ENCODE measurements around the gene RAD51B. TPM values are rescaled to one million over a fixed set of nuclear protein-coding genes. Genes with fewer than 3 reads are reported as not detected.

RAD51B gene
- total RNA-seq, 4 donors from 2014 or later, result 5.0 to 31.8 (median 20.6) TPM

DNA sequence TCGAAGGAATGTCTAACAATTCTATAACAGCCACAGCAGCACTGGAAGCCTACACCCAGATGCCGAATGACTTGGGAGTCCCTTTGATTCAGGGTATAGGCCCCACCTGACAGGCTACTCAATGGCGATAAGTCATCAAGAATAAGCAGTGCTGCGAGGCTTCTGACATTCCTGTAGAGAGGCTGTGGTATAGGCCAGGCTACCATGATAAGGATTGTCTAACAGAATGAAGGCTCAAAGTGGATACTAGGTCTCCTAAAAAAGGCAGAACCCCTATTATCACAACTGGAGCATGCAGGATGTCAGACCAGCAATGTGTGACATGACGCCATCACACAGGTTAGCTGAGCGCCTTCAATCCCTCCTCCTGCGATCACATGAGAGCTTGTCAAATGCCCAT is 920.1 kb downstream of the RAD51B start:
- in situ Hi-C loops (cut with MboI; ENCODE audit: low pct_ligation_motif_present in 1 of 4, low pct_unique_long_range_greater_than_20kb in 1 of 4, low sequenced_read_pairs in 3 of 4) (no loop called here), intact Hi-C loops (cut with DNase I; ENCODE audit: low total_unique reads) (no loop called here)
- Histone ChIP-seq H3K36me3 (no peaks in the 10 kb centered on the region), H3K27me3 (no peaks in the 10 kb centered on the region), H3K27ac (no peak overlapping the region), H3K4me1 (peaks cover 0 to 21% (median 13%) of the 10 kb centered on the region in 4 donors), H3K4me3 (no peak overlapping the region), H3K9me3 (no peaks in the 10 kb centered on the region)
- TF ChIP-seq POLR2A (IDR thresholded peaks at IDR 0.05) (no peak), POLR2AphosphoS5 (IDR thresholded peaks at IDR 0.05) (no peak), EP300 (IDR thresholded peaks at IDR 0.05; ENCODE audit: low read depth) (no peak), CTCF (IDR thresholded peaks at IDR 0.05) (no peak)
- no peak for DNase-seq
- 99% methylated on average over 7 of the region's 7 CpGs; no CpG with 5 or more reads in 1 of the 2 donors for WGBS, 2 donors (ENCODE audit: low coverage in 1 of 2)

DNA sequence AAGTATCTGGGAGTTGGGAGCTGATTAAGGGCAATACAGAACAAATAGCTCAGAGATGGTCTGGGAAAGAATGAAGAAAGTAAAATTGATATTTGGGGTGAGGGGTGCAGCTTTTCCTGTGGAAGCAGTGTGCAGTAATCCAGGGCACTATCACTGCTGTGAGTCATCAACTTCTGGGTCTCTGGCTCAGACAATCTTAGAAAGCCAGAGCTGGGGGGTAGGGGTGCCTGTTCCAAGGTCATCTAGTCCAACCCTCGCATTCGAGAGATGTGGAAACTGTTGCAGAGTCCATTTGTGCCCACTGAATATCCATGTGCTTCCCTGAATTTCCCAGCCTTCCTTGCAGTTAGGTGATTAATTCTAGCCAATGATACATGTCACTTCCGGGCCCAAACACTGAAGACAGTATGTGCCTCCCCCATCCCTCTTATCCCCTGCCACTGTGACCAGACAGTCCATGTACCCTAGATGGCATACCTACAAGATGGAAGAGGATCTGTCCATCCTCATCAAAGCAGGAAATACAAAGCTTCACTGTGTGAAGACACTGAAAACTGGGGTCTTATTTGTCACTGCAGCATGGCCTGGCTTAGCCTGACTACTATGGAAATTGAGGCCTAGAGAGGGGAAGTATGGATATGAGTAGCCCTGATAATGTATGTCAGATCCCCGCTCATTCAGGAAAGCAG is 921.4 kb downstream of the RAD51B start:
- H3K27me3 ChIP-seq, result no peaks in the 10 kb centered on the region
- peaks cover 0 to 11% (median 9%) of the 10 kb centered on the region in 4 donors for H3K4me1 ChIP-seq
- no peaks in the 10 kb centered on the region for H3K9me3 ChIP-seq
- H3K27ac ChIP-seq, result no peak overlapping the region
- TF ChIP-seq POLR2A (IDR thresholded peaks at IDR 0.05), result no peak
- no peak for TF ChIP-seq CTCF (IDR thresholded peaks at IDR 0.05)
- TF ChIP-seq EP300 (IDR thresholded peaks at IDR 0.05; ENCODE audit: low read depth), result no peak
- H3K4me3 ChIP-seq, result no peak overlapping the region
- intact Hi-C loops (cut with DNase I; ENCODE audit: low total_unique reads) (no loop called here), in situ Hi-C loops (cut with MboI; ENCODE audit: low pct_ligation_motif_present in 1 of 4, low pct_unique_long_range_greater_than_20kb in 1 of 4, low sequenced_read_pairs in 3 of 4) (no loop called here)
- no peaks in the 10 kb centered on the region for H3K36me3 ChIP-seq
- WGBS, 2 donors (ENCODE audit: low coverage in 1 of 2), result 88 to 100% methylated on average over 2 to 4 of the region's 4 CpGs
- no peak for DNase-seq

GRCh38 chr14:68741477-68741791 is 921.9 kb downstream of the RAD51B start:
- Histone ChIP-seq H3K9me3 (no peaks in the 10 kb centered on the region), H3K27ac (no peak overlapping the region), H3K4me3 (no peak overlapping the region), H3K36me3 (no peaks in the 10 kb centered on the region), H3K27me3 (no peaks in the 10 kb centered on the region), H3K4me1 (peaks cover 0 to 6% (median 4%) of the 10 kb centered on the region in 4 donors)
- intact Hi-C loops (cut with DNase I; ENCODE audit: low total_unique reads), result no loop called here
- in situ Hi-C loops (cut with MboI; ENCODE audit: low pct_ligation_motif_present in 1 of 4, low pct_unique_long_range_greater_than_20kb in 1 of 4, low sequenced_read_pairs in 3 of 4), result no loop called here
- no peak for DNase-seq
- TF ChIP-seq EP300 (IDR thresholded peaks at IDR 0.05; ENCODE audit: low read depth), result no peak
- no peak for TF ChIP-seq POLR2A (IDR thresholded peaks at IDR 0.05)
- TF ChIP-seq POLR2AphosphoS5 (IDR thresholded peaks at IDR 0.05), result no peak
- no peak for TF ChIP-seq CTCF (IDR thresholded peaks at IDR 0.05)

DNA sequence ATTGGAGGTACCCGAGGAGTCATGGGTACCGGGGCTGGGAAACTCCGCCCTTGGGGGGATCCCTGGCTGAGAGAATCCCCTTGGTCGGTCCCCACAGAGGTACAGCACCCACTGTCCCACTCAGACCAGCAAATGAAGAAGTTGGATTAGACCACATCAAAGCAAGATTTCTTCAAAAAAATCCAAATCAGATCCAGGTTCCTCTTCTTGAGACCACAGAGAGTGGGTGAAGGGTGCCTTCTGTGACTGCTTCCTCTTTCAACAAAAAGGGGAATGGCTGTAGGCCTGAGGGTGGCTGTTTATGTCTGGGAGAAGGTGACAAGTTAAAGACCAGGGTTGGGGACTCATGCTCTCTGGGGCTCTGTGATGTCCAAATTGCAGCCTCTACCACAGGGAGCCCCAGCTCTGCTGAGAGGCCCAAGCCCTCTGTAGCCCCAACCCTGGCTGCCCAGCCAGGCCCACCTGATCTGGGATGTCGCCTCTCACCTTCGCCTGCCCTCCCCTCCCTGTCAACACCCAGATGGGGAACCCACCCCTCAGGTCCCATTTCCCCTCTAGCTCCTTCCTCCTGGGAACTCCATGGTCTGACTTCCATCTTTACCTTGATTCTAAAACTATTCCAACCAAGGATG is 922.4 kb downstream of the RAD51B start:
- in situ Hi-C loops (cut with MboI; ENCODE audit: low pct_ligation_motif_present in 1 of 4, low pct_unique_long_range_greater_than_20kb in 1 of 4, low sequenced_read_pairs in 3 of 4) (no loop called here), intact Hi-C loops (cut with DNase I; ENCODE audit: low total_unique reads) (no loop called here)
- no peak for DNase-seq
- TF ChIP-seq POLR2AphosphoS5 (IDR thresholded peaks at IDR 0.05) (no peak), POLR2A (IDR thresholded peaks at IDR 0.05) (no peak), EP300 (IDR thresholded peaks at IDR 0.05; ENCODE audit: low read depth) (no peak)
- no peaks in the 10 kb centered on the region for H3K27me3 ChIP-seq
- no peaks in the 10 kb centered on the region for H3K9me3 ChIP-seq
- H3K4me3 ChIP-seq, result no peak overlapping the region
- WGBS, 2 donors (ENCODE audit: low coverage in 1 of 2), result 79 to 97% methylated on average over 4 to 6 of the region's 6 CpGs
- no peak overlapping the region for H3K27ac ChIP-seq
- H3K4me1 ChIP-seq, result peaks cover 0 to 1% (median 0%) of the 10 kb centered on the region in 4 donors
- H3K36me3 ChIP-seq, result no peaks in the 10 kb centered on the region
